Activated naive CD4-positive, alpha-beta T cell treated with anti-CD3 and anti-CD28 coated beads, Interleukin-2, amount 50 U/mL, for 24 hours (primary cell): ENCODE measurements around the gene NUMBL.
"Not testable (repeated sequence)": the region's sequence is repeated elsewhere in the genome, so short reads cannot be mapped to it uniquely, and the experiment has no call there.

Source experiments
- H3K27ac Mint-ChIP-seq: one replicate; pipeline ENCODE4 v1.8.0; 2021; ENCODE audit warnings: mild to moderate bottlenecking, mixed read lengths
- H3K27me3 Mint-ChIP-seq: one replicate; pipeline ENCODE4 v1.8.0; 2021; ENCODE audit warnings: mixed read lengths
- H3K36me3 Mint-ChIP-seq: one replicate; pipeline ENCODE4 v1.8.0; 2021; ENCODE audit warnings: mixed read lengths
- H3K4me1 Mint-ChIP-seq: one replicate; pipeline ENCODE4 v1.8.0; 2021; ENCODE audit warnings: mixed read lengths
- H3K4me3 Mint-ChIP-seq: one replicate; pipeline ENCODE4 v1.8.0; 2021; ENCODE audit warnings: mild to moderate bottlenecking, mixed read lengths
- H3K9me3 Mint-ChIP-seq: one replicate; pipeline ENCODE4 v1.8.0; 2021; ENCODE audit warnings: mixed read lengths

Gene NUMBL

GRCh38 chr19:40640744-40641143, 49.7 kb downstream of the NUMBL start:
- H3K4me3 Mint-ChIP-seq, result no peak overlapping the region
- no peaks in the 10 kb centered on the region for H3K9me3 Mint-ChIP-seq
- no peak overlapping the region for H3K27ac Mint-ChIP-seq
- no peaks in the 10 kb centered on the region for H3K27me3 Mint-ChIP-seq
- H3K4me1 Mint-ChIP-seq, result peaks cover 6% of the 10 kb centered on the region
- H3K36me3 Mint-ChIP-seq, result no peaks in the 10 kb centered on the region

- Mint-ChIP-seq H3K4me1 (peaks cover 7% of the 10 kb centered on the region), H3K36me3 (no peaks in the 10 kb centered on the region), H3K27me3 (no peaks in the 10 kb centered on the region), H3K9me3 (no peaks in the 10 kb centered on the region), H3K27ac (peak overlapping the region; percentile 4), H3K4me3 (no peak overlapping the region)
These were observed 50.8 kb downstream of the NUMBL start for GRCh38 chr19:40639638-40639982.

- H3K4me1 Mint-ChIP-seq, result peaks cover 19% of the 10 kb centered on the region
- H3K36me3 Mint-ChIP-seq, result no peaks in the 10 kb centered on the region
- H3K27me3 Mint-ChIP-seq, result no peaks in the 10 kb centered on the region
- no peak overlapping the region for H3K4me3 Mint-ChIP-seq
- H3K9me3 Mint-ChIP-seq, result no peaks in the 10 kb centered on the region
- H3K27ac Mint-ChIP-seq, result peak overlapping the region; percentile 51
These were observed 52.1 kb downstream of the NUMBL start for GRCh38 chr19:40638327-40638726.

- Mint-ChIP-seq H3K9me3 (no peaks in the 10 kb centered on the region), H3K4me1 (peaks cover 18% of the 10 kb centered on the region), H3K27ac (no peak overlapping the region), H3K27me3 (no peaks in the 10 kb centered on the region), H3K36me3 (peaks cover 6% of the 10 kb centered on the region), H3K4me3 (no peak overlapping the region)
These were observed 57.2 kb downstream of the NUMBL start for GRCh38 chr19:40633207-40633606.

GRCh38 chr19:40632311-40633036, 58.0 kb downstream of the NUMBL start:
- H3K27ac Mint-ChIP-seq, result no peak overlapping the region
- H3K9me3 Mint-ChIP-seq, result no peaks in the 10 kb centered on the region
- peaks cover 6% of the 10 kb centered on the region for H3K36me3 Mint-ChIP-seq
- H3K27me3 Mint-ChIP-seq, result no peaks in the 10 kb centered on the region
- peaks cover 18% of the 10 kb centered on the region for H3K4me1 Mint-ChIP-seq
- no peak overlapping the region for H3K4me3 Mint-ChIP-seq

GRCh38 chr19:40630571-40631160, 59.8 kb downstream of the NUMBL start:
- Mint-ChIP-seq H3K9me3 (no peaks in the 10 kb centered on the region), H3K27ac (peak overlapping the region; percentile 30), H3K4me3 (no peak overlapping the region), H3K36me3 (peaks cover 7% of the 10 kb centered on the region), H3K4me1 (peaks cover 18% of the 10 kb centered on the region), H3K27me3 (no peaks in the 10 kb centered on the region)

- Mint-ChIP-seq H3K36me3 (peaks cover 16% of the 10 kb centered on the region), H3K4me3 (no peak overlapping the region), H3K27ac (peak overlapping the region; percentile 63), H3K27me3 (no peaks in the 10 kb centered on the region), H3K4me1 (peaks cover 23% of the 10 kb centered on the region), H3K9me3 (no peaks in the 10 kb centered on the region)
These were observed 61.1 kb downstream of the NUMBL start for GRCh38 chr19:40629346-40629745.

- H3K4me3 Mint-ChIP-seq, result no peak overlapping the region
- H3K27ac Mint-ChIP-seq, result no peak overlapping the region
- H3K27me3 Mint-ChIP-seq, result no peaks in the 10 kb centered on the region
- H3K36me3 Mint-ChIP-seq, result peaks cover 19% of the 10 kb centered on the region
- no peaks in the 10 kb centered on the region for H3K9me3 Mint-ChIP-seq
- H3K4me1 Mint-ChIP-seq, result peaks cover 14% of the 10 kb centered on the region
These were observed 62.8 kb downstream of the NUMBL start for GRCh38 chr19:40627486-40628279.

GRCh38 chr19:40626918-40627317, 63.5 kb downstream of the NUMBL start:
- Mint-ChIP-seq H3K27ac (no peak overlapping the region), H3K27me3 (no peaks in the 10 kb centered on the region), H3K4me3 (no peak overlapping the region), H3K36me3 (peaks cover 19% of the 10 kb centered on the region), H3K4me1 (peaks cover 14% of the 10 kb centered on the region), H3K9me3 (no peaks in the 10 kb centered on the region)

- Mint-ChIP-seq H3K27me3 (no peaks in the 10 kb centered on the region), H3K9me3 (no peaks in the 10 kb centered on the region), H3K4me3 (no peak overlapping the region), H3K36me3 (peaks cover 22% of the 10 kb centered on the region), H3K4me1 (peaks cover 14% of the 10 kb centered on the region), H3K27ac (peak overlapping the region; percentile 91)
These were observed 64.9 kb downstream of the NUMBL start for GRCh38 chr19:40625406-40626120.

GRCh38 chr19:40624369-40625153, 65.9 kb downstream of the NUMBL start:
- H3K27ac Mint-ChIP-seq, result peak overlapping the region; percentile 21
- peaks cover 21% of the 10 kb centered on the region for H3K36me3 Mint-ChIP-seq
- not testable (repeated sequence) for H3K27me3 Mint-ChIP-seq, H3K9me3 Mint-ChIP-seq, H3K4me3 Mint-ChIP-seq
- H3K4me1 Mint-ChIP-seq, result peaks cover 14% of the 10 kb centered on the region

GRCh38 chr19:40623403-40624251, 66.8 kb downstream of the NUMBL start:
- Mint-ChIP-seq H3K4me1 (peaks cover 18% of the 10 kb centered on the region), H3K9me3 (no peaks in the 10 kb centered on the region), H3K27me3 (no peaks in the 10 kb centered on the region)

GRCh38 chr19:40622773-40623075, 67.7 kb downstream of the NUMBL start:
- Mint-ChIP-seq H3K9me3 (no peaks in the 10 kb centered on the region), H3K27ac (peak overlapping the region; percentile 68), H3K27me3 (no peaks in the 10 kb centered on the region), H3K4me3 (no peak overlapping the region), H3K4me1 (peaks cover 22% of the 10 kb centered on the region), H3K36me3 (peaks cover 24% of the 10 kb centered on the region)

More at GRCh38 chr19:40623403-40624251, 66.8 kb downstream of the NUMBL start:
- no peak overlapping the region for H3K4me3 Mint-ChIP-seq
- H3K27ac Mint-ChIP-seq, result peak overlapping the region; percentile 17
- H3K36me3 Mint-ChIP-seq, result peaks cover 24% of the 10 kb centered on the region

- Mint-ChIP-seq H3K36me3 (peaks cover 24% of the 10 kb centered on the region), H3K9me3 (no peaks in the 10 kb centered on the region), H3K27me3 (no peaks in the 10 kb centered on the region), H3K27ac (peak overlapping the region; percentile 68), H3K4me1 (peaks cover 23% of the 10 kb centered on the region), H3K4me3 (no peak overlapping the region)
These were observed 68.3 kb downstream of the NUMBL start for GRCh38 chr19:40621966-40622772.
